CD4-positive, alpha-beta T cell treated with Interleukin-15 for 1 hour (primary cell): ENCODE results near the gene GNMT.
"Not testable (repeated sequence)": the region's sequence is repeated elsewhere in the genome, so short reads cannot be mapped to it uniquely, and the experiment has no call there.

Source experiments
- DNase-seq: peaks from one replicate; pipeline ENCODE4 v3.0.0-alpha.2; 2020

GNMT gene

GRCh38 chr6:42942444-42942843, 18.1 kb upstream of the GNMT start:
- no peak for DNase-seq

DNA sequence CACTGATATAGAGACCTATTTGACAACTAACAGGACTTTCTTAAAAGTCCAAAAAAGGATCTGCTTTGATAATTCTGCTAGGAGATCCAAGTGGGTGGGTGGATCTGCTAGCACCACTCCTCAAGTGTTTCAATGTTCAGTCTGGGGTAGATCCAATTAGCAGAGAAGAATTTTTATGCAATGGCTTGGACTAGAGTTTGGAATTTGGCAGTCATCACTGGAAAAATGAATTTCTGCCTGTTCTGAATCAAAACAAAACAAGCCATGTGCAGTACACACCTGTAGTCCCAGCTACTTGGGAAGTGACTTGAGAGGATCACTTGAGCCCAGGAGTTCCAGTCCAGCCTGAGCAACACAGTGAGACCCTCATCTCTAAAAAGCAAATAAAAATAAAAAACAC, 12.6 kb upstream of the GNMT start:
- no peak for DNase-seq

DNA sequence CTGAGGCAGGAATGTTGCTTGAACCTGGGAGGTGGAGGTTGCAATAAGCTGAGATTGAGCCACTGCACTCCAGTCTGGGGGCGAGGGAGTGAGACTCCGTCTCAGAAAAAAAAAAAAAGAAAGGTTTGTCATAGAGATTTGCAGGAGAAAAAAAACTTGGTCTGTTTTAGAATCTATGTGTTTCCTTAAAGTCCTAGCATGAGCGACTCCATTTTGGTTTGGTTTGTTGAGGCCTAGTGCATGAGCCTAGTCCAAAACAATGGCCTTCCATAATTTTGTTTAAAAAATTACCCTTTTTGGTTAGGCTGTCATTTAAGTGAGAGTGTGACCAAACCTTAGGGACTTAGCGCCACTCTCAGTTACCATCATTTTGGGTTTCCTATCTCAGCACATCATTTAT, 8.2 kb upstream of the GNMT start:
- no peak for DNase-seq

GRCh38 chr6:42954405-42954804, 6.1 kb upstream of the GNMT start:
- not testable (repeated sequence) for DNase-seq

DNA sequence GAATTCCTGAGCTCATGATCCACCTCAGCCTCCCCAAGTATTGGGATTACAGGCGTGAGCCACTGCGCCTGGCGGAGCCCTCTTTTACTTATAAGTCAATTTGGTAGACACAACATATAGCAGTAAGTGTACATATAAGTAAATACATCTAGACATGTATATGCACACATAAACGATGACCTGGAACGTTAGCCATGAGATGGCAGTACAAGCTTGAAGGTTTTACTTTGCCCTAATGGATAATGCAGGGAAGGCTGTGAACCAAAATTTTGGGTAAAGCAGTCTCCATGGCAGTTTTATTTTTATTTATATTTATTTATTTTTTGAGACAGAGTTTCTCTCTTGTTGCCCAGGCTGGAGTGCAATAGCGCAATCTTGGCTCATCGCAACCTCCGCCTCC, 2.4 kb upstream of the GNMT start:
- DNase-seq: no peak

GRCh38 chr6:42959917-42960242, 674 bp upstream of the GNMT start:
- no peak for DNase-seq

- DNase-seq: no peak
Observed at GRCh38 chr6:42961020-42961470, 491 bp downstream of the GNMT start.

DNA sequence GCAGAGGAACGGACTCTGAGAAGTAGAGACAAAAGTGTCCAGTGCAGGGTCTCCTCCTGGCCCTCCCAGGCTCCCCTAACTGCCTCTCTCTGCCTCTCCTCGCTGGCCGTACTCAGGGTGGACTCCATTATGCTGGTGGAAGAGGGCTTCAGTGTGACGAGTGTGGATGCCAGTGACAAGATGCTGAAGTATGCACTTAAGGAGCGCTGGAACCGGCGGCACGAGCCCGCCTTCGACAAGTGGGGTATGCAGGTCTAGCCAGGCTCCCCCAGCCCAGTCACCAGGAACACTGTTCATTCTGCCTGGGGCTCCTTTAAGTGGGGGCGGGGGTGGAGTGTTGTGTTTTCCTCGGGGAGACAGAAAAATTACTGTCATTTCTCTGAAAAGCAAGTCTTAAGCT, 1.5 kb downstream of the GNMT start:
- no peak for DNase-seq

- no peak for DNase-seq
Observed at GRCh38 chr6:42962502-42963178, 2.1 kb downstream of the GNMT start.

- no peak for DNase-seq
Observed at GRCh38 chr6:42963179-42963854, 2.8 kb downstream of the GNMT start.

GRCh38 chr6:42963855-42964605, 3.5 kb downstream of the GNMT start:
- DNase-seq: no peak

DNA sequence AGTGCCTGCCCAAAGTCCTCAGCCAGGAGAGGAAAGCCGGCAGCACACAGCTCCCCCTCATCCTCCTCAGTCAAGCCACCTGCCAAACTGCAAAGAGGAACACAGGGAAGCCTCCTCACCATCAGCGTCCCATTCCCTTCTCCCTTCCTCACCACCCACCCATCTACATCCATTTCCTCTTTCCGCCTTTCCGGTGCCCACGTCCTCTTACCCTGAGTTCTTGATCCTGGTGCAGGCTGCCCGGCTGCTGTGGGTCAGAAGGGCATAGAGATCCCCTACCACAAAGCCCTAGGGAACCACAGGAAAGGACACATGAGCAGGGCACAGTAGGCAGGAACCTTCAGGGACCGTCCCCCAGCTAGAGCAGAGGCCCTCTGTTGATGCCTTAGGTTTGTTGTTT, 6.0 kb downstream of the GNMT start:
- DNase-seq: no peak

- no peak for DNase-seq
Observed at GRCh38 chr6:42967228-42967627, 6.7 kb downstream of the GNMT start.

- DNase-seq: no peak
Observed at GRCh38 chr6:42968126-42968701, 7.7 kb downstream of the GNMT start.

DNA sequence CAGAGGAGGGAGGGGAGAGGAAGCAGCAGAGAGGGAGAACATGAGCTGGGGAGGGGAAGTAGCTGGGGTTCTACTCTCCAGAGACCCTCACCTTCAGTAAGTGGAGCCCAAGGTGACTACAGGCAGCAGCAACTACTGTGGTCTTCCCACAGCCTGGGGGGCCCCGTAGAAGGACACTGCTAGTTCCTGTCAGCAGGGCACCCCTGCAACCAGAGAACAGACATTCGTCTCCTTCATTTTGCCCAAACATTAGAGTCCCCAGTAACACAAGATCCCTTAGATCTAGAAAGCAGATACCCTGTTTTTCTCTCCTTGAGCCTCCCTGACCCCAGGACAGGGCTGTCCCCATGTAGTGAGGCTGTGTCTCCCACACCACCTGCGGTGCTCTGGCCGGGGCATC, 8.2 kb downstream of the GNMT start:
- no peak for DNase-seq

DNA sequence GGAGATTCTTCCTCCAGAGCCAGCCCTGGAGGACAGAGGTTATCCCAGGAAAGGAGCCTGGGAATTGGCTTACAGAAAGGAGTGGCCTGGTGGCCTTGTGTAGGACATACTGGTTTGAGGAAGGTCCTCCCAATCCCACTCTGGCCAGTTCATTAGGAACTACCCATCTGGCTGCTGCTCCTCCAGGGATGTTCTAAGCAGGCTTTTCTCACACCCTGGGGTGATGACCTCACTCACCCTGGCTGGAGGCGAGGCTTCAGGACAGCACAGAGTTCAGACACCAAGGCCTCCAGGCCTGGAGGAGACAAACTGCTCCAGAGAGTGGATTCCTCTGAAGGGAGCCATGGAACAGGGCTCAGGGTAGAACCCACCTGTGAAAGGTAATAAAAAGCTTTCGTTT, 8.9 kb downstream of the GNMT start:
- DNase-seq: no peak

GRCh38 chr6:42969934-42970333, 9.4 kb downstream of the GNMT start:
- no peak for DNase-seq

DNA sequence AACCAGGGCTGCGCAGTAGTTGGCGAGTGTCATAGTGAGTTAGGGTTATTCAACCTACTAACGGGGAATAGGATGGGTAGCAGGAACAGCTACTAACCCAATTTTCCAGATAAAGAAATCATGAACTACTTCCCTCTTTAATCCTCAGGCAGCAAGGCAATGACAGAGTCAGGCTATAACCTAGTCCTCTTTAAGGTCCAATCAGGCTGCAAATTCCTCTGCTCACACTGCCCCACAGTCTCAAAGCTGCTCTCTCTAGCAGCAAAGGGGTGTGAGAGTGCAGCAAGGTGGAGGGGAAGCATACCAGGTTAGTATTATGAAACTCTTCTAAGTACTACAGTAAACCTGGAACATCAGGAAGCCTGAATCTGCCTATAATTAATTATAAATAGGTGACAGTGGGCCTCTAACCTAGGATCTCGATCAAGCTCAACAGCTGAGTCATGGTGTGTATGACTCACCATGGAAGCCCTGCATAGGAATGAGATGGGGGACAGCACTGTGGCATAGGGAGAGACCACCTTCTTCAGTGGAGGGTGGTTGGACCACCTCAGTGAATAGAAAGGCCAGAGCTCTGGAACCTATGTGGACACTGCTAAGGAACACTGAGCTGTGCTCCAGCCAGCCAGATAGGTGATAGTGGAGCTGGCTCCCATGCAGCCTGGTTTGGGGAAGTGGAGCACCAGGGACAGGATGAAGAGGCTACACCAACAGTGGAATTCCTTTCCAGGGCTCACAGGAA, 10.5 kb downstream of the GNMT start:
- no peak for DNase-seq

DNA sequence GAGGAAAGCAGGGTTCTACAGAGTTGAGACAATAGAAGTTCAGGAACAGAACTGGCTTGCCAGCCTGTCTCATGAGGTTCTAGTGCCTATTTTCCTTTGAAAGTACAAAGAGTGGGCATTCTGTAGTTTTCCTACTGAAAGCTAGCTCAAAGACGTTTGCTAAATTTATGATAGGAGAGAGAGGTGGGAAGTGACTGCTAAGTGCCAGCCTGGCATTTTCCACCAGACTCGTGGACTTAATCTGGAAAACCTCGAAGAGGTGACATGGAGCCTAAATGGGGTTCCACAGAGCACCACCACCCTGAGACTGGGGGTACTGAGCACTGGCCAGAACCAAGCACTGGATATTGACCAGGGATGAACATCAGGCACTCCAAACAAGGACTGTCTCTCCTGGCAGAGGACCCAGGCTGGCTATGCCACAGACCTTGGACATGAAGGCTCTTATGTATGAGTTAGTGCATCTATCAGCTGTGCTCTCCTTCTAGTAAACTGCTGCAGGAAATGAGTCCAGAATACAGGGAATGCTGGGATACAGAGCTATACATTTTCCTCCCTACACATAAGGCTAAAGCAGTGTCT, 11.3 kb downstream of the GNMT start:
- DNase-seq: no peak

DNA sequence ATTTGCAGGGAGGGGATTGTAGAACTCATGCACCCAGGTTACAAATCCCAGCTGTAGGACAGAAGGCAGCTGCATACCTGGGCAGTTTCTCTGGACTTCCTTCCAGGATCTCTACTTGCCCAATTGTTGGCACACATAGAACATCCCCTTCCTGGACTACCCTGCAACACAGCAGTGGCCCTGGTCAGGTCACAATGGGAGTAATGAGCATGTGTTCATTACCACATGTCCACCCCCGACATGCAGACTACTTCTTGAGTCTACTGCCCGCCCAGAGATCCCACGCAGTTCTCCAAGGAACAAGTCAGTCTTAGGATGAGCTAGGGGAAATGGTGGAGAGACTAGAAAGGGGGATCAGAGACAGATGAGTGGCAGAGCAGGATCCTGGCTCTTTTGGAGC, 13.4 kb downstream of the GNMT start:
- no peak for DNase-seq

- DNase-seq: no peak
Observed at GRCh38 chr6:42974919-42975505, 14.5 kb downstream of the GNMT start.

GRCh38 chr6:42978487-42978838, 17.9 kb downstream of the GNMT start:
- no peak for DNase-seq
